OCI-LY1 (cell line): ENCODE measurements around the gene RPS21.
A peak's percentile ranks its signal among the peaks of the same experiment; 100 is the strongest.

ENCODE experiments used
- H2AFZ ChIP-seq: fragments of 200-600 bp; sonication (generic), shearing (Covaris generic); 2 replicates; pipeline ENCODE4 v1.6.0; 2014; ENCODE audit warnings: antibody characterized with exemption, mild to moderate bottlenecking, low read length
- H3F3A ChIP-seq: fragments of 200-600 bp; sonication (generic), shearing (Covaris generic); 2 replicates; pipeline ENCODE4 v1.6.0; 2014; ENCODE audit warnings: mild to moderate bottlenecking, antibody characterized with exemption, low read length, moderate library complexity; ENCODE audit not compliant: insufficient read depth
- H3K27ac ChIP-seq: fragments of 200-600 bp; sonication (generic); 2 replicates; pipeline ENCODE4 v1.5.1; 2014; ENCODE audit warnings: low read length, mixed run types, mild to moderate bottlenecking, low read depth; ENCODE audit not compliant: poor library complexity, severe bottlenecking
- H3K27me3 ChIP-seq: fragments of 200-600 bp; sonication (generic); 2 replicates; pipeline ENCODE4 v1.6.0; 2014; ENCODE audit warnings: antibody characterized with exemption, mild to moderate bottlenecking, low read length, moderate library complexity; ENCODE audit not compliant: insufficient read depth
- H3K36me3 ChIP-seq: fragments of 200-600 bp; sonication (generic); 2 replicates; pipeline ENCODE4 v1.6.1; 2014; ENCODE audit warnings: mild to moderate bottlenecking, antibody characterized with exemption, low read length, moderate library complexity, mixed read lengths; ENCODE audit not compliant: insufficient read depth
- H3K4me1 ChIP-seq: fragments of 200-600 bp; sonication (generic); 2 replicates; pipeline ENCODE4 v1.5.1; 2014; ENCODE audit warnings: mild to moderate bottlenecking, low read length, moderate library complexity; ENCODE audit not compliant: insufficient read depth, severe bottlenecking
- H3K4me2 ChIP-seq: fragments of 200-600 bp; sonication (generic), shearing (Covaris generic); 2 replicates; pipeline ENCODE4 v1.6.1; 2014; ENCODE audit warnings: low read length
- H3K4me3 ChIP-seq: fragments of 200-600 bp; sonication (generic); 2 replicates; pipeline ENCODE4 v1.5.1; 2014; ENCODE audit warnings: low read length, low read depth, mild to moderate bottlenecking, mixed read lengths; ENCODE audit not compliant: poor library complexity, severe bottlenecking
- H3K79me2 ChIP-seq: fragments of 200-600 bp; shearing (Covaris generic); 2 replicates; pipeline ENCODE4 v1.6.1; 2016; ENCODE audit warnings: mixed run types, low read length, mixed read lengths; ENCODE audit not compliant: insufficient read depth
- H3K9ac ChIP-seq: fragments of 200-600 bp; sonication (generic), shearing (Covaris generic); 2 replicates; pipeline ENCODE4 v1.6.1; 2014; ENCODE audit warnings: mild to moderate bottlenecking, low read length, mixed read lengths
- H3K9me2 ChIP-seq: fragments of 200-600 bp; sonication (generic), shearing (Covaris generic); 2 replicates; pipeline ENCODE4 v1.6.1; 2014; ENCODE audit warnings: low read depth, mild to moderate bottlenecking, low read length, mixed read lengths
- H3K9me3 ChIP-seq: fragments of 200-600 bp; shearing (Covaris generic); 2 replicates; pipeline ENCODE4 v1.6.1; 2014; ENCODE audit warnings: low read length, mixed read lengths
- H4K20me1 ChIP-seq: fragments of 200-600 bp; sonication (generic), shearing (Covaris generic); 2 replicates; pipeline ENCODE4 v1.6.0; 2016; ENCODE audit warnings: mild to moderate bottlenecking, low read length; ENCODE audit not compliant: insufficient read depth
- EZH2 ChIP-seq: fragments of 200-600 bp; sonication (generic), shearing (Covaris generic); IDR thresholded peaks from 2 replicates; pipeline ENCODE4 v1.8.0; 2017; ENCODE audit warnings: borderline replicate concordance, mixed run types, mild to moderate bottlenecking, antibody characterized with exemption, low read length, moderate library complexity, mixed read lengths
- TF ChIP-seq, protein P1 (sequence below): fragments of 200-600 bp; sonication (generic), shearing (Covaris generic); IDR thresholded peaks from 2 replicates; pipeline ENCODE4 v1.5.1; 2017; ENCODE audit warnings: mild to moderate bottlenecking, antibody characterized with exemption, low read length, moderate library complexity, mixed read lengths

The RPS21 gene

DNA sequence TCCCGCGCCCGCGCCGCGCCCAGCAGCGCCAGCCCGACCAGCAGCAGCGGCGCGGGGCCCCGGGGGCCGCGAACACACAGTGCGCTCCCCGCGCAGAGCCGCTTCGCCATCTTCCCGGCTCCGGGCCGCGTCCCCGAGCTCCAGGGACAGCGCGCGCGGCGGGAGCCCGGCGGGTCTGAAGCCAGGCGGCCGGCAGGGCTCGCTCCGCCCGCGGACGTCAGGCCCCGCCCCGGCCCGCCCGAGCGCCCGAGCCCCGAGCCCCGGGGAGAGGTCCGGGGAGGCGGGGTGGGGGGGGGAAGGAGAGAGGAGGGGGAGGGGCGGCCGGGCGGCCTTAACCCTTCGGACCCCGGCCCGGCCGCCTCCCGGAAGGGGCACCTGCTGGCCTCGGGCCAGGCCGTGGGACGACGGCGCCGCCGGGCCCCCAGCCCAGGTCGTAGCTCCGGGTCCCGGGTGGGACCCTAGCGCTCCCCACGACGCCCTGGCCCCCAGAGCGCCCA is 19.7 kb upstream of the RPS21 start, which contains the start of gene LAMA5:
Gene LAMA5, minus strand, starts transcription at position 177 of the 497 bp plus-strand sequence. Its CDS starts 67 bp downstream, at position 110.
- no peak within 1 kb of the TSS for H3K27ac ChIP-seq
- peak within 1 kb of the TSS; percentile 65 for H3K4me3 ChIP-seq
- H2AFZ ChIP-seq, result no peak within 1 kb of the TSS
- peaks cover 22% of the 10 kb centered on the region; the same call in 1 of the 2 replicates for H3K27me3 ChIP-seq
- no peaks in the 10 kb centered on the region for H3K36me3 ChIP-seq
- no peaks in the 10 kb centered on the region for H3K9me3 ChIP-seq
- peaks cover 16% of the 10 kb centered on the region for H3K4me1 ChIP-seq
- H3K9me2 ChIP-seq, result no peaks in the 10 kb centered on the region
- H3K4me2 ChIP-seq, result peak within 1 kb of the TSS; percentile 84
- peak within 1 kb of the TSS; percentile 63 for H3K9ac ChIP-seq
- no peaks in the 10 kb centered on the region for H3F3A ChIP-seq
- no peaks in the 10 kb centered on the region for H4K20me1 ChIP-seq
- H3K79me2 ChIP-seq, result no peaks in the 10 kb centered on the region
- TF ChIP-seq, protein P1, sequence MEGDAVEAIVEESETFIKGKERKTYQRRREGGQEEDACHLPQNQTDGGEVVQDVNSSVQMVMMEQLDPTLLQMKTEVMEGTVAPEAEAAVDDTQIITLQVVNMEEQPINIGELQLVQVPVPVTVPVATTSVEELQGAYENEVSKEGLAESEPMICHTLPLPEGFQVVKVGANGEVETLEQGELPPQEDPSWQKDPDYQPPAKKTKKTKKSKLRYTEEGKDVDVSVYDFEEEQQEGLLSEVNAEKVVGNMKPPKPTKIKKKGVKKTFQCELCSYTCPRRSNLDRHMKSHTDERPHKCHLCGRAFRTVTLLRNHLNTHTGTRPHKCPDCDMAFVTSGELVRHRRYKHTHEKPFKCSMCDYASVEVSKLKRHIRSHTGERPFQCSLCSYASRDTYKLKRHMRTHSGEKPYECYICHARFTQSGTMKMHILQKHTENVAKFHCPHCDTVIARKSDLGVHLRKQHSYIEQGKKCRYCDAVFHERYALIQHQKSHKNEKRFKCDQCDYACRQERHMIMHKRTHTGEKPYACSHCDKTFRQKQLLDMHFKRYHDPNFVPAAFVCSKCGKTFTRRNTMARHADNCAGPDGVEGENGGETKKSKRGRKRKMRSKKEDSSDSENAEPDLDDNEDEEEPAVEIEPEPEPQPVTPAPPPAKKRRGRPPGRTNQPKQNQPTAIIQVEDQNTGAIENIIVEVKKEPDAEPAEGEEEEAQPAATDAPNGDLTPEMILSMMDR, result no peak
- no peak for TF ChIP-seq EZH2

DNA sequence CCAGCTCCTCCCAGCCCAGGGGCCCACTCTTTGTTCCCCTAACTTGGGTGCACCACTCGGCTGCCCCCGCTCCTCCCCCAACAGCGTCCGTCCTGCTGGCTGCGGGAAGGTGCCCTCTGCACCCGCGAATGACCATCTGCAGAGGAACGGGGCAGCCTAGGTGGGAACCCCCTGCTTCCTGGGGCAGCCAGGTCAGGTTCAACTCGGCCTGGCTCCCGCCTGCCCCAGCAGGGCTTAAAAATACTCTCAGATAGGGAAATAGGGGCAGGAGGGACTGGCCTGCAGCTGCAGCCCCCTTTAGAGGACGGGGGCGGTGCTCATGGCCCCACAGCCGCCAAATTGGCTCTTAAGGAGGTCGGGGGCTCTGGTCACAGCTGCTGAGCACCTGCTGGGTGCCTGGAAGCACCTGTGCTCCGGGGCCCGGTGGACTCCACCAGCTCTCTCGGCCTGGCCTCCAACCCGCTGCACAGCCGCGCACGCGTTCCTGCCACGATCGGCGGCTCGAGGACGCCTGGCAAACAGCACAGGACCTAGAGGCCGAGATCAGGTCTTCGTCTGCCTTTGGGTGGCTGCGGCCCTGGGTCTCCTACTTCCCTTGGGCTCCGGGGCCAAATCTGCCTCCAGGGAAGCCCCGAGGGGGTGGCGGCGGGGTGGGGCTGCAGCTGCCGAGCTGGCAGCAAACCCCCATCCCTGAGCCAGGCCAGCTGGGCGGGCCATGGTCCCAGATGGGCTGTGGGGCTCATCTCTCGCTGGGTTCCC is 19.1 kb upstream of the RPS21 start:
- Histone ChIP-seq H3K9ac (no peak overlapping the region; the same call in 1 of the 2 replicates), H3K4me2 (peak overlapping the region; percentile 84), H3K27ac (no peak overlapping the region), H4K20me1 (no peaks in the 10 kb centered on the region), H3K9me2 (no peaks in the 10 kb centered on the region), H3K27me3 (peaks cover 22% of the 10 kb centered on the region; the same call in 1 of the 2 replicates), H3K79me2 (no peaks in the 10 kb centered on the region), H3F3A (no peaks in the 10 kb centered on the region), H3K9me3 (no peaks in the 10 kb centered on the region), H3K36me3 (no peaks in the 10 kb centered on the region), H3K4me1 (peaks cover 16% of the 10 kb centered on the region), H2AFZ (no peak overlapping the region), H3K4me3 (peak overlapping the region; percentile 50)
- TF ChIP-seq, protein P1, result no peak
- TF ChIP-seq EZH2, result no peak

GRCh38 chr20:62368392-62368975 is 18.4 kb upstream of the RPS21 start:
- TF ChIP-seq, protein P1, result no peak
- TF ChIP-seq EZH2, result no peak
- no peaks in the 10 kb centered on the region for H4K20me1 ChIP-seq
- H3F3A ChIP-seq, result no peaks in the 10 kb centered on the region
- peaks cover 16% of the 10 kb centered on the region for H3K4me1 ChIP-seq
- H3K9ac ChIP-seq, result no peak overlapping the region
- H3K27me3 ChIP-seq, result peaks cover 22% of the 10 kb centered on the region; the same call in 1 of the 2 replicates
- no peak overlapping the region for H3K27ac ChIP-seq
- H3K36me3 ChIP-seq, result no peaks in the 10 kb centered on the region
- no peaks in the 10 kb centered on the region for H3K9me3 ChIP-seq
- no peak overlapping the region for H3K4me3 ChIP-seq
- H3K9me2 ChIP-seq, result no peaks in the 10 kb centered on the region
- H2AFZ ChIP-seq, result no peak overlapping the region
- H3K4me2 ChIP-seq, result no peak overlapping the region; the same call in 1 of the 2 replicates
- H3K79me2 ChIP-seq, result no peaks in the 10 kb centered on the region
